ENCODE data around the gene USP4.
"Not testable (repeated sequence)": the region's sequence is repeated elsewhere in the genome, so short reads cannot be mapped to it uniquely, and the experiment has no call there.

USP4 gene

DNA sequence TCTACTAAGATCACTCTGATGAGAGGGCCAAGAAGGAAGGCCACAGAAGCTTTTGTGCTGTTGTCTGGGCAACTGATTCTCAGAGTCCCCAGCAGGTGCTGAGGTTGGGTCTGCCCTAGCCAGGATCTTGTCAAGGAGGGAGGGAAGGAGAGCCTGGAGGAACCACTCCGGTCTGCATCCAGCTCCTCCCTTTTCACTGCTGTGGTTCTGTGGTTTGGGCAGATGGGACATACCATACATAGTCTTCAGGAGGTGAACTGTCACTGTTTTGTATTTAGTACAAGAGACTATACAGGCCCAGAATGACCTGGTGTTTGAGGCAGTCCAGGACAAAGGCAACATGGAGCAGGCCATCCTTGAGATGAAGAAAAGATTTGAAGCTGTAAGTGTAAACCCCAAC lies 84.7 kb downstream of the USP4 start:
- no peak for DNase-seq (ENCODE audit: low read depth, low spot score)

DNA sequence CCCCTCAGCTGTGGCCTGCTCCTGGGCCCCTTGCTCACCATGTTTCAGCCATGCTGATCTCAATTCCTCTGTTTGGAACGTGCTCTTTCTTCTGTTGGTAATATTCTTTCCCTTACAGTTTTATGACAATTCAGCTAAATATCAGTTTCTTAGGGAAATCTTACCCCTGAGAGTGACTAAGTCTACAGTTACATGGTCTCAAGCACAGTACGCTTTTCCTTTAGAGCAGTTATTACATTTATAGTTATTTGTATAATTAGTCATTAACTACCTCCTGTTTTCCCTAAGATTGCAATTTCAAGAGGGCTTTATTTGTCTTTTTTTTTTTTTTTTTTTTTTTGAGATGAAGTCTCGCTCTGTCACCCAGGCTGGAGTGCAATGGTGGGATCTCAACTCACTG lies 86.3 kb downstream of the USP4 start:
- DNase-seq (ENCODE audit: low read depth, low spot score): no peak

DNA sequence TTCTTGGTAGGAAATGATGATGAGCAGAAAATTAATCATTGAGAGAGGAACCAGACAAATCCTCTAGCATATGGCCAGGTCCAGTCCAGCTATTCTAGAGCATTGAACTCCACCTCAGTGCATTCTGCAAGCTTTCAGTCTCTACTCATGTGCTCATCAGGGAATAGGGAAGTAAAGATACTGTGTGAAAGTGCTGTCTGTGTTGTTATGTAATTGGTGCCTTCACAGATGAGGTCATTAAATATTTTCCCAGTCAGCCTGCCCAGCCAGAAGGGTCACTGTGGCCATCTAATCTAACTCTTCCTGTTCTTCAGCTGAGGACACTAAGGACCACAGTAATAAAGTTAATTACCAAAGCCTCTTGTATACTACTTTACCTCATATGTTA lies 91.0 kb downstream of the USP4 start:
- no peak for DNase-seq (ENCODE audit: low read depth, low spot score)

GRCh38 chr3:49244581-49245205 lies 95.2 kb downstream of the USP4 start:
- no peak for DNase-seq (ENCODE audit: low read depth, low spot score)

DNA sequence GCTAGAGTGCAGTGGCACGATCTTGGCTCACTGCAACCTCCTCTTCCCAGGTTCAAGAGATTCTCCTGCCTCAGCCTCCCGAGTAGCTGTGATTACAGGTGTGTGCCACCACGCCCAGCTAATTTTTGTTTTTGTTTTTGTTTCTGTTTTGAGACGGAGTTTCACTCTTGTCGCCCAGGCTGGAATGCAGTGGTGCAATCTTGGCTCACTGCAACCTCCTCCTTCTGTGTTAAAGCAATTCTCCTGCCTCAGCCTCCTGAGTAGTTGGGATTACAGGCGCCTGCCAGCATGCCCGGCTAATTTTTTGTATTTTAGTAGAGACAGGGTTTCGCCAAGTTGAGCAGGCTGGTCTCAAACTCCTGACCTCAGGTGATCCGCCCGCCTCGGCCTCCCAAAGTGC lies 99.8 kb downstream of the USP4 start:
- DNase-seq (ENCODE audit: low read depth, low spot score): not testable (repeated sequence)

DNA sequence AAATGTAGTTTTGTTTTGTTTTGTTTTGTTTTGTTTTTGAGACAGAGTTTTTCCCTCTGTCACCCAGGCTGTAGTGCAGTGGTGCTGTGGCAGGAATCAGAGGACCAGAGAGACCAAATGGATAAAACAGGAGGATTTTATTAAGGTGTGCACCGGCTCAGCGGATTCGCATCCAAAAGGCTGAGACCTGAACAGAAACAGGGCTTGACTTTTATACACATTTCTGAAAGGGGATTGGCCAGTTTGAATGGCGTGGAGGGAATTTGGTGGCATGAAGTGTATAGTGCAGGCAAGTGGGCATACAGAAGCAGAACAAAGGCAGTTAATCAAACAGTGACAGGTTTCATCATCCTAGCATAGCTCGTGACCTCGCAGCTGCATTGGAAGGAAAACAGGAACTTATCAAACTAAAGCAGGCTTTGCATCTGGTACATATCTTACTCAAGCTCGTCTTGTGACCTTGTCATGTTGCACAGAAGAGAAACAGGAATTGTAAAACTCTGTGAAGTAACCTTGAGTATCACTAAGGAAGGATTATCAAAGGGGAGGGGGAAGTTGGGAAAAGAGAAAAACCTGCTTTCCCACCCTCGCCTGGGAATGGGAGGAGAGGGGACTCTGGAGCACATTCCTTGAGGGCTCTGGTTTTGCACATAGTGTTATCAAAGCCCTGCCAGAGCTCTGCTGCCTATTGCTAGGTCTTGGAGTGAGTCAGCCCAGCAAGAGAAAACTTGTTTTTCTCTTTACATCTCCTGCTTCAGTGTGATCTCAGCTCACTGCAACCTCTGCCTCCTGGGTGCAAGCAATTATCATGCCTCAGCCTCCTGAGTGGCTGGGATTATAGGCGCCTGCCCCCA lies 101.4 kb downstream of the USP4 start:
- no peak for DNase-seq (ENCODE audit: low read depth, low spot score)

DNA sequence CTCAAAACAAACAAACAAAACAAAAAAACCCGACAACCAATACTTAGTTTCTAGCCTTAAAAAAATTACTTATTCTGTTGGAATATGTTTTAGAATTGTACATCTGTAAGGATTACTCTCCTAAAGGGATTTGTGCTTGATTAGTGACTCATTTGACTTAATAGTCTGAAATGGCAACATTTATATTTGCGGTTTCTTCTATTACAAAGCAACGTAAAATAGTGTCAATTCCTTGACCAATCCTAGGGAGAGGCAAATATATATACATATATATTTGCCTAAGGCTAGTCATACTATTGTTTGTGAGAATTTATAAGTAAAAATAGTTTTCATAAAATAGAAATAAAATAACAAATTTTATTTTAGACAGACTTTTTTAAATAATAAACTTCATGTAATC lies 102.5 kb downstream of the USP4 start:
- no peak for DNase-seq (ENCODE audit: low read depth, low spot score)

DNA sequence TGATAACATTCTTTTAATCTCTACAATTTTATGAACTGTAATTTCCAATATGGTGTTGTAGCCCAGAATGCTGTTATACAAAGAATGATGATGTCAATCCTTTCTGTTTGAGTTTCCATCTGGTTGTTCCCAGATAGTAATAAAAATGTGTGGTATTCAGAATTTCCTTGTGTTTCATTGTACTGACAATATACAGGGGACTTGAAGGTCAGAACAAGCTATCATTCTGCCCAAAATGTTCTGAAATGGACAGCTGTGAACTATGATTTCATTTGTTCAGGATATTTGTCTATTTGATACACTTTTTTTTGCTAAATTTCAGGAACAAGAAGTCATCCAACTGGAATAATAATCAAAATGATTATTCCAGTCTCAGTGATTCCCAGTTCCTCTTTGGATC lies 103.6 kb downstream of the USP4 start:
- DNase-seq (ENCODE audit: low read depth, low spot score): no peak

DNA sequence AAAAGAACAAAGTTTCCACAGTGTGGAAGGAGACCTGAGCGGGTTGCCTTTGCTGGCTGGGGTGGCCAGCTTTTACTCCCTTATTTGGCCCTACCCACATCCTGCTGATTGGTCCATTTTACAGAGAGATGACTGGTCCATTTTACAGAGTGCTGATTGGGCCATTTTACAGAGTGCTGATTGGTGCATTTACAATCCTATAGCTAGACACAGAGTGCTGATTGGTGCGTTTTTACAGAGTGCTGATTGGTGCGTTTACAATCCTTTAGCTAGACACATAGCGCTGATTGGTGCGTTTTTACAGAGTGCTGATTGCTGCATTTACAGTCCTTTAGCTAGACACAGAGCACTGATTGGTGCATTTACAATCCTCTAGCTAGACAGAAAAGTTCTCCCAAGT lies 111.0 kb downstream of the USP4 start:
- not testable (repeated sequence) for DNase-seq (ENCODE audit: low read depth, low spot score)

Measured in smooth muscle cell of the brain vasculature (primary cell).